Cerebellar cortex (tissue), 1 donor: ENCODE measurements around the gene MS4A14.
A peak's percentile ranks its signal among the peaks of the same experiment; 100 is the strongest.
"Not testable (repeated sequence)": the region's sequence is repeated elsewhere in the genome, so short reads cannot be mapped to it uniquely, and the experiment has no call there.

Experiments used
- DNase-seq: peaks from one replicate; pipeline ENCODE4 v3.0.0-alpha.2; 2015; ENCODE audit warnings: low spot score

Gene MS4A14, protein sequence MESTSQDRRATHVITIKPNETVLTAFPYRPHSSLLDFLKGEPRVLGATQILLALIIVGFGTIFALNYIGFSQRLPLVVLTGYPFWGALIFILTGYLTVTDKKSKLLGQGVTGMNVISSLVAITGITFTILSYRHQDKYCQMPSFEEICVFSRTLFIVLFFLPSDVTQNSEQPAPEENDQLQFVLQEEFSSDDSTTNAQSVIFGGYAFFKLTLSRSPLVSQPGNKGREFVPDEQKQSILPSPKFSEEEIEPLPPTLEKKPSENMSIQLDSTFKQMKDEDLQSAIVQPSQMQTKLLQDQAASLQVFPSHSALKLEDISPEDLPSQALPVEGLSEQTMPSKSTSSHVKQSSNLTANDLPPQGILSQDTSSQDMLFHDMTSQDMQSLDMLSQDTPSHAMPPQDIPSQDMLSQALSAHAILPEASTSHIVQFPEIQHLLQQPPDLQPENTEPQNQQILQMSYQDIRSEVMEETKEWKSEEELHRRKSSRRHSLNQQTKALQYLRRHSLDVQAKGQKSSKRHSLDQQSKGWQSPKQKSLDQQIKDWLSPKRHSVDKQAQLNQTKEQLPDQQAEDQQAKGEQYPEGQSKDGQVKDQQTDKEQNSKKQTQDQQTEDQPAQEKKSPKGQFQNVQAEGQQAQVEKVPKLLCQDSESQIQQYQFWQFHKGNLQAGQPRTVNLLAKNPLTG

DNA sequence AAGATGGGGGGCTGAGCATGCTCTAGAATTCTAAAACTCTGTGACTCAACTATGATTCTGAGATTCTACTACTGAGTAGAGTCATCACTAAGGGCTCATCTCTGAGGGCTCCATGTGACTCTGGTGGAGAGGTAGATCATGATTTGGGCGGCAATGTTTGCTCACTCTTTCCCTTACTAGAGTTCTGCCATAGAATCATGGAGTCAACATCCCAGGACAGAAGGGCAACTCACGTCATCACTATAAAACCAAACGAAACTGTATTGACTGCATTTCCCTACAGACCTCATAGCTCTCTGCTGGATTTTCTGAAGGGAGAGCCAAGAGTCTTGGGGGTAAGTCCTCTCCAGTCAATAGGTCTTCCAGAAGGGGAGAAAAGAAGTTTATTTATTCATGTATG lies at the start of gene MS4A14:
Gene MS4A14 (plus strand): TSS at position 78 of the 400 bp plus-strand sequence. CDS start 120 bp downstream, at position 198.
- DNase-seq: no peak

DNA sequence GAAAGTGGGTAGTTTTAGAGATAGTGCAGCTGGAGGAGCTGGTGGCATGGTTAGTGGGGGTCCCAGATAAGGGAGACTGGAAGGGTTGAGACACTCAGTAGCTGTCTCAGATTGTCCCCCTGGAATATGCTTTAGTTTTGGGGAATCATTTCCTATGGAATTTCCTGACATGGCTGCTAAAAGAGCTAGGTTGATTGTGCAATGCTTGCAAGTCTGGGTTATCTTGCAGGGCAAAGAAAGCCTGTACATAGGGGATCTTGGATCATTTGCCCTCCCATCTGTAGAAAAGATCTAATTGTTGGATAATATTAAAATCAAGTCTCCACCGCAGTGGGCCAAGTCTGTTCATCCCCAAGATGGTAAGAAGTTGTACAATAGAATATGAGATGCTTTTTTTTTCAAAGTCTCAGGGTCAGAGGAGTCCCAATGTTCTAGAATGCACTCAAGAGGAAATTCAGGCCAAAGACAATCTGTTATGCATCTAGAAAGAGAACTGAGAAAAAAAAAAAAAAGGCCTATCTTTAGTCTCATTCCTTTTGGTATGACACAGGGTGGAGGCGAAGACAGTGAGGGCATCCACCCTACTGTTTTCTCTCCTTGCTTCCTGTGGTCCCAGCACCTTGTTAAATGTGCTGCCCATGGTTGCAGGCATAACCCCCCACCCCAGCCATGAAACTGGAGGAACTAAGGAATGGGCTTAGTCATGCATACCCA lies 49.0 kb upstream of the MS4A14 start:
- no peak for DNase-seq

- peak; percentile 25 for DNase-seq
These were observed 48.1 kb upstream of the MS4A14 start for GRCh38 chr11:60348116-60348515.

DNA sequence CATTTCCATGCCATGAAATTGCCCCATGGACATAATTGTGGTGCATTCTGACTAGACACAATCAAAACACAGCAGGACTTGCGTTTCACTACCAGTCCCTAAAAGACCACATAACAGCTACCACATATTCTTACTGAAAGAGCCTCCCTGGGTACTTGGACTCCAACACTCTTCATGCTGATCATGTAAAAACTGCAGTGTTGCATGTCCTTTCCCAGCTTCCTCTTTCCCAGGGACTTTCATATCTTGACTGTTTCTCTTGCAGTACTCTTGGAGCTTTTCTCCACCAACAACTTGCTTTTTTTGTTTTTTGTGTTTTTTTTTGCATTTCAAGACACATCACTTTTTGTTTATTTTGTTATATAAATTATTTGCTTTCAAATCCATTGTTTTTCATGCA lies 46.3 kb upstream of the MS4A14 start:
- DNase-seq: no peak

DNA sequence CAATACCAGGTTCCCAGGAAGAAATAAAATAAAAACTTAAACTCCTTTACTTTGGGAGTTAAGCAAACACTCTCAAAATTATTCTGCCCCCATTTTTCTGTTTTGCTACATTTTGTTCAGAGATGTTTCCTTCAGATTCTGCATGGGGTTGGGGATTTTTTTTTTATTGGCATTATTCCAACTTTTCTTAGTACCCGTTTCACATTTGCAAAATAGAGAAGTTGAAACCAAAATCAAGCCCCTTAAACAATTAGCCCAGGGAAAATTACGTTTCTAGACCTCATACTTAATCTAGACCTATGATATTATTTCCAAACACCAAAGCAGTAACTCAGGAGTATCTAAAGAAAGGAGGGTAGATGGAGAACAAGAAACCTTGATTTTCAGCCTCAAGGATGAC lies 38.5 kb upstream of the MS4A14 start:
- DNase-seq: no peak

- no peak for DNase-seq
These were observed 35.6 kb upstream of the MS4A14 start for GRCh38 chr11:60360621-60361020.

- no peak for DNase-seq
These were observed 34.0 kb upstream of the MS4A14 start for GRCh38 chr11:60362241-60362640.

GRCh38 chr11:60363542-60364470 lies 32.5 kb upstream of the MS4A14 start:
- peak; percentile 62 for DNase-seq

- not testable (repeated sequence) for DNase-seq
These were observed 29.9 kb upstream of the MS4A14 start for GRCh38 chr11:60366262-60366904.

DNA sequence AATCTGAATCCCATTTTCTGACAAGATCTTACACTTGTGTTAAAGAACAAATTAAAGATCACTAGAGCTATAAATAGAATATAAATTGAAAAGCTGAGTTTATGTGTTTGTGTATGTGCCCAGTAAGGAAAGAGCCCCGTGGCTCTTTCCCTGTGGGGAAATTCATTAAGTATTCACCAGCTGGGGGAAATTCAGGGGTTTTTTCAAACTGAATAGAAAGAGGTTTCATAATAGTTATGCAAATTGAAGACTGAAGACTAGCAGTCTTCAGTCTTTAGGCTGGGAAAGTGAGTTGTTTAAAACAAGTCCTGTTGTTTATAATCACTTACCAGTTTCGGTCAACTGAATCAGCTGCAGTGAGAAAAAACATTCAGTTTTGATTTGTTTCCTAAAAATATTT lies 29.2 kb upstream of the MS4A14 start:
- no peak for DNase-seq

GRCh38 chr11:60367896-60368295 lies 28.4 kb upstream of the MS4A14 start:
- no peak for DNase-seq

GRCh38 chr11:60370252-60370810 lies 25.9 kb upstream of the MS4A14 start:
- no peak for DNase-seq

GRCh38 chr11:60370811-60371298 lies 25.4 kb upstream of the MS4A14 start:
- no peak for DNase-seq

DNA sequence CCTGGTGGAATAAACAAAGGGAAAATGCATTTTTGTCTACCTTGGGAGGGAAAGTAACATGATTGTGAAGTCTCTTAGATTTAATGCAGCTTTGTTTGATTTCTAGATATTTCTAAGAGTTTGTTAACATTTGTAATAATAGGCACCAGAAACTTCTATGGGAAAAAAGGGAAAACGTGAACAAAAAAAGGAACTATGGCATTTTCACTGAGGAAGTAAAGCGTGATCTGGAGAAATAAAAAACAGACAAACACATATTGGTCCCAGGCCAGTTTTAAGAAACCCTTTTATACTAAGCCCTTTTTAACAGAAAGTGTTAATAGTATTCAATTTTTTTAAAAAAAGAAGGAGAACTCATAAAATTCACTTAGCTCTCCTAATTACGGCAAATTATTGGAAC lies 24.9 kb upstream of the MS4A14 start:
- DNase-seq: no peak

DNA sequence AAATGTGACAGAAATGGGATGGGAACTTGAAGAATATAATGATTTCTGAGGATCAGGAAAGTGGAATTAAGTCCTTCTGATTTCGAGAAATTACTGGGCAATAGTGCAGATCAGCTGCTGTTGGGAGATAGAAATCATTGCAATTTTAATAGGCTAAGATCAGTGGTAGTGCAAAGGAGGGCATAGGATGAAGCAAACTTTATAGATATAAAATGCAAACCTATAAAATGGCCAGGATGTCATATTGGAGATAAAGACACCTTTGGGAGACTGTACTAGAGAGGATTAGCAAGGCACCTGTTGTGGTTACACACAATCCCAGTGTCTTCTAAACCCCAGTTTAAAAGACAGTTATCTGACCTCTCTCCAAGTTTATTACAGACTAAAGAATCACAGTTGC lies 24.4 kb upstream of the MS4A14 start:
- no peak for DNase-seq

GRCh38 chr11:60372767-60373166 lies 23.5 kb upstream of the MS4A14 start:
- no peak for DNase-seq

DNA sequence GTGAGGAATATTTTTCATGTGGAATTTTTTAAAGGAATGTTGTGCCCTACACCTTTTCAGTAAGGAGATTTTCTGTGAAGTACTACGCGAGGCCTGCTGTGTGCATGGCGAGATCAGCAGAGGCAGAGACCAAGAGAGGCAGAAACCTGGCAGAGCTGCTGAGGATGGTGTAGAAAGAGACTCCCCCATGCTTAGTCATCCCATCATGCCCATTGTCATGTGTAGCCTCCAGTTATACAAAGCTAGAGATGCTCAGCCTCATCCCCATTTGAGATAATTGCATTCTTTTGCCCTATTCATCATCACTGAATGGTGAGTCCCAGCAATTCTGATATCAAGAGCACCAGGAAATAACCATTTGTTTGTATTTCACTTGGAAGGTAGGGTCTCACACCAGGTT lies 20.9 kb upstream of the MS4A14 start:
- no peak for DNase-seq

- no peak for DNase-seq
These were observed 19.7 kb upstream of the MS4A14 start for GRCh38 chr11:60376601-60377000.

GRCh38 chr11:60377401-60378136 lies 18.7 kb upstream of the MS4A14 start:
- DNase-seq: no peak

- DNase-seq: no peak
These were observed 17.9 kb upstream of the MS4A14 start, which contains the start of gene MS4A7 for GRCh38 chr11:60378354-60378753. TSS of gene MS4A7 (plus strand) at chr11:60378532. CDS start at chr11:60383142, 4,610 bp downstream.
